Activated CD8-positive, alpha-beta memory T cell treated with anti-CD3 and anti-CD28 coated beads, Interleukin-2, amount 50 U/mL, for 48 hours (primary cell): ENCODE results near the gene HES6.
"Not testable (repeated sequence)": the region's sequence is repeated elsewhere in the genome, so short reads cannot be mapped to it uniquely, and the experiment has no call there.

Source experiments
- DNase-seq: peaks from one replicate; pipeline ENCODE4 v3.0.0-alpha.2; 2020

The HES6 gene

DNA sequence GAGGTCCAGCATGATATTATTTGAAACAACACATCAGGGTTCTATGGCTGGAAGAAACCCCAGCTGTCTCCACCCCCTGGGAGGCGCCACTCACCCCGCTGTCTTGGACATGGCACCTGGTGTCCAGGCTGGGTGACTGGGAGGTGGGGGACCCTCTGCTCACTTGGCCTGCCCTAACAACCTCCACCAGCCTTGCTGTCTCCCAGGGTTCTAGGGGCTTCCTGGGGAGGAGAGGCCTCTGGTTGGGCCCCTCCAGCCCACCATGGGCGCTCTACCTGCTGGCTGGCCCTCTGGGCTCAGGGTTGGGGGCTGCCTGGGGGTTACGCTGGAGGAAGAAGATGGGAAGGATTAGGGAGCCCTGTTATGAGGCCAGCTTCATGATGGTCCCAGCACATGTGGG, 32.3 kb upstream of the HES6 start:
- no peak for DNase-seq

- DNase-seq, result not testable (repeated sequence)
These were observed 31.8 kb upstream of the HES6 start for GRCh38 chr2:238271686-238272085.

DNA sequence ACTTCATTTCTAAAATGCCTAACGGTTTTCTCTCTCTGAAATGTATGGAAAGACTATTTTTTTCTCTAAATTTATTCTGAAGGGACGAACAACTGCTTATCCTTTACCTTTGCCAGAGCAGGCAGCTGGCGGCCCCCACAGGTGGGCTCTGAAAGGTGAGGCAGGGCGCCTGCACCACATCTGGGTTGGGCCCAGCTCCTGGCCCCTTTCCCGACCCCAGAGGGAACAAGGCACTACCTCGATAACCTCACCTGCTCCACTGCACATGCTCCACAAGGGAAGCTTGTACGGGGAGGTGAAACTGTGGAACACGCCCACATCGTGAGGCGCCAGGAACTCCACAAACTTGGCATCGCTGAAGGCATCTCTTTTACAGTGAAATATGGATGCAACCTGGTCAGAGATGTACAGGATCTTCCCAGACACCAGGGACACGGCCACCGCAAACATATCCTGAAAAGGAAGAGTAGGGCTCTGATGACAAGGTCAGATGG, 31.3 kb upstream of the HES6 start:
- DNase-seq, result no peak

GRCh38 chr2:238270606-238271005, 30.8 kb upstream of the HES6 start:
- no peak for DNase-seq

GRCh38 chr2:238269741-238270140, 29.9 kb upstream of the HES6 start:
- no peak for DNase-seq

- DNase-seq, result no peak
These were observed 28.2 kb upstream of the HES6 start for GRCh38 chr2:238267884-238268680.

DNA sequence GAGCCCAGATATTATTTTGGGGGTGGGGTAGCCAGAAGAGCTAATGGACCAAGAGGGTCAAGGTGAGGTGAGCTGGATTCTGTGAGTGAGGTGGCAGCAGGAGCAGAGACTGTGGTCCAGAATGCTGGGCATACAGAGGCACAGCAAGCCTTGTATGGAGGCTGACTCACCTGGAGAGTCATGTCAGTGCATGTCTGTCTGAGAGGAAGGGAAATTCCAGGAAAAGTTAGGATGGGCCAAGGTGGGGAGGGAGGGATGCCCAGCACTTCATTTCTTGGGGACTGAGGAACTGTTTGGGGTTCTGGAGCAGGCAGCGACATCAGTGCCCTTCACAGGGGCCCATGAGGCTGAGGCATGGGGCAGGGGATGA, 27.5 kb upstream of the HES6 start:
- no peak for DNase-seq

DNA sequence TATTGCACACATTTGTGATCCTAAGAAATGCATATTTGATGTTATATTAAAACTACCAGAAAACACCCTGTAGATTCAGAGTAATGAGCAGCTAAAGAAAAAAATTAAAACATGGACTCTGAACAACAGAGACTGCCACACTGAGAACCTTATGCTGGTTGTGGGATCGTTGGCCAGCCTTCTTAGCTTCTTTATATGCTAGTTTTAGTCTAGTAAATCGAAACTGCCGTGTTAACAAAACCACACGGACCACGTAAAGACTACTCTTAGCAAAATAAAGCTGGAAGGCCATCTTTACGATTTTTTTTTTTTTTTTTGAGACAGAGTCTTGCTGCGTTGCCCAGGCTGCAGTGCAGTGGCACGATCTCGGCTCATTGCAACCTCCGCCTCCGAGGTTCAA, 25.8 kb upstream of the HES6 start:
- DNase-seq, result no peak

- no peak for DNase-seq
These were observed 24.2 kb upstream of the HES6 start for GRCh38 chr2:238264072-238264460.

DNA sequence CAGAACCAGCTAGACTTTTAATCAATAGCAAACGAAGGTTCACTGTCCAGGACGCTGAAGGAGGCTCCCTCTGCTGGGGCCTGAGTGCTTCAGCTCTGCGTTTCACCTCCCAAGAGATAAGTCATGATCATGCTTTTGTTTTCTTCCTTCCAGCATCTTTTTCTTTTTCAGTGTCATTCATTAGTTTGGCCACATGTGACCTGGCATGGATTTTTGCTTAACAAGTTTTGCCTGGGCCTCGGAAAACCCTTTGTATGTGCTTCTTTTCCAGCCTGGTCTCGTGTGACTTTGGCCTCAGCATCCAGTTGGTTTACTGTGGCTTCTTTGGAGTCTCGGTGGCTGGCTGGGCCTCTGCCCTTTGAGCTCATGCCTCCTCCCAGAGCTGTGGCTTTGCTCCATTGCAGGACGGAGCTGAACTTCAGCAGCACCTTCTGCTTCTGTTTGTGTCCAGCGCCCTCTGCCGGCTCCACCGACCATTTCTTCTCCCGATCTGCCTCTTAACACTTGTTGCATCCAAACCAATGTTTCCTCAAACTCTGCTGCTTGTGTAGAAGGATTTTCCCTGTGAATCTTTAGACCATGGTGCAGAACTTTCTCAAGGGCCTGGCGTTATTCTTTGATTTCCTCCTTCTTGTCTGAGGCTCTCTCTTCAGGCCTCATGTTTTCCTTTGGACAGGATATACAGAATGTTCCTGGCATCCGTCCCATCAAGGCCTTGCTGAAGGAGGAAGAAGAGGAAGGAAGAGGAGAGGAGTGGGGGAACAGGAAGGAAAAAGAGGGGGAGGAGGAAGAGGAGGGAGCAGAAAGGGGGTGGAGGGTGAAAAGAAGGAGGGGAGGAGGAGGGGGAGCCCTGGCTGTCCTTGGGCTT, 23.6 kb upstream of the HES6 start:
- peak; percentile 84 for DNase-seq

DNA sequence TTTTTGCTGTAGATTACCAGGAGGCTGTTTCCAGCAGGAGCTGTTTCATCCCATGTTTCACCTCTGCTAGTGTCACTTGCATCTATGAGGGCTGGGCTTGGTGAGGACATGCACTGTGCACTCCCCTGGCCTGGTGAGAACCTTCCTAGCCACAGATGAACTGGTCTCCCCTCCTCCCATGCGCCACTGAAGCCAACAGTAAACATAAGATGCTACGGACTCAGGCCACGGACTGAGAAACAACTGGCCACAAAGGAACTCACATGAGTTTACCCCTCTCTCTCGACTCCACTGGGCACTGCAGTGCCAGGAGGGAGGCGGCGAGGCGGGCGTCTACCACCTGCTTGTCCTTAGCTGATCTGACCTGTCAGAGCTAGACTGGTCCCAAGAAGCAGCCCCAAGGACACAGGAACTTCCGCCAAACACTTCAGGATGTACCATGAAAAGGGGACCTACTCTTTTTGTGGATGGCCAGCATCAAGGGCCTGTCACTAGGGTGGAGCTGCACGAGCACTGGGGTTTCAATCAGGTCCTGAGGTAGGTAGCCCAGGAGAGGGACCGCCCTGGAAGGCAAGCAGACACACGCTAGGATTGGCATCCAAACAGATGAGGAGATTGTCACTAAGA, 22.8 kb upstream of the HES6 start:
- no peak for DNase-seq

GRCh38 chr2:238261718-238262375, 22.0 kb upstream of the HES6 start:
- DNase-seq, result no peak

GRCh38 chr2:238260883-238261282, 21.0 kb upstream of the HES6 start:
- DNase-seq, result no peak

GRCh38 chr2:238259061-238260020, 19.5 kb upstream of the HES6 start:
- DNase-seq, result no peak

DNA sequence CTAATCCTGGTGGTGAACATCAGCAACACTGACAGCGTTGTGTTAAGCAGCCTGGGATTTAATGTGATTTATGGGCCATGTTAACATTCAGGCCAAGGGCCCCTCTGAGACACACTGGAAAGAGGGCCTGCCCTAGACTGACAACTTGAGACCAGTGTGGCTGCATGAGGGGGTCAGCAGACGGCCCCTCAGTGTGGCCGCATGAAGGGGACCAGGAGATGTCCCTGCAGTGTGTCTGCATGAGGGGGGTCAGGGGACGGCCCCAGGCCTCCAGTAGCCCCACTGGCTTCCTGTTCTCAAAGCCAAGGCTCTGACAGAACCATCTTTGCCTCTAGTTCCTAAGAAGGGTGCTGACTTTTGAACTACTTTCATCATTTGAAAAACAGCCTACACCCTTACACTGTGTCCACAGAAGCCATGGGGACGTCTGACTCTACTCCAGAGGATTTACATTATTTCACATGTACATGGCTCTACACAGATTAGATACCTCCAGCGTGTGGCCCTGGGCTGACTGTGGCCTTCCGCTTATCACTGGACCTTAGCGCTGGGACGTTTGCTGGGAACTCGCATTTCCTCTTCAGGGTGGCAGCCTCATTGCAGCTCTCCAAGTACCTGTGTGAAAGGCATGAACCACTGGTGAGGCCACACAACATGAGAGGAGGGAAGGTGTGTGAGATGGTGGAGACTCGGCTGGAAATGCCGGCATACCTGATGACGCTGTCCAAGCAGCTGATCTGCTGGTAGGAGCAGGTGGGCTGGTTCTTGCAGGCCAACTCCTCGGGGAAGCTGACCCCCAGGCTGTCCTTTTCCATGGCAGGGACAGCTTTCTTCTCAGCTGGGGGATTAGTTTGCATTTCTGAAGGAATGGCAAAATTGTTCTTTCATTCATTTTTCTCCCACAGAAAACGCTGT, 18.2 kb upstream of the HES6 start:
- no peak for DNase-seq

DNA sequence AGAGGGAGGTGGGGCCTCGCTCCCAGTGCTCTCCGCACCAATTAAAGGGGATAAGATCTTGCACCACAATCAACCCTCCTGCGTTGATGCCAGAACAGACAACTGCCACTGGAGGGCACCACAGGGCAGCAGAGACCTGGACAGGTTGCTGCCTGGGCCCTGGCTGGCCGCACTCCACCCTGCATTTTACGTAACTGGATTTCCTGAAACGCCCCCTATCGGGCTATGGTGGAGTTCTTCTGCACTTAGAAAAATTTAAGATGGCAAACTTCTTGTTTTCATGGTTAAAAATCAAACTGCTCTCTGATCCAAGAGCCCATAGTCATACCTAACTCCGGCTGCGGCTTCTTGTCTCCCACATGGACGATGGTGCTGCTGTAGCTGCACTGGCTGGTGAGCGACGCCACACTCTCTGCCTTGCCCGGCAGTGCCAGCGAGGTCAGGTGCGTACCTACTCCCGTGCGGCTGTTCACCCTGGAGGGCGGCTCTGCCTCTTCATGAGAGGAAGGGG, 16.8 kb upstream of the HES6 start:
- DNase-seq, result peak; percentile 80

- no peak for DNase-seq
These were observed 16.3 kb upstream of the HES6 start for GRCh38 chr2:238256111-238256510.

- DNase-seq, result no peak
These were observed 15.8 kb upstream of the HES6 start for GRCh38 chr2:238255636-238256035.

DNA sequence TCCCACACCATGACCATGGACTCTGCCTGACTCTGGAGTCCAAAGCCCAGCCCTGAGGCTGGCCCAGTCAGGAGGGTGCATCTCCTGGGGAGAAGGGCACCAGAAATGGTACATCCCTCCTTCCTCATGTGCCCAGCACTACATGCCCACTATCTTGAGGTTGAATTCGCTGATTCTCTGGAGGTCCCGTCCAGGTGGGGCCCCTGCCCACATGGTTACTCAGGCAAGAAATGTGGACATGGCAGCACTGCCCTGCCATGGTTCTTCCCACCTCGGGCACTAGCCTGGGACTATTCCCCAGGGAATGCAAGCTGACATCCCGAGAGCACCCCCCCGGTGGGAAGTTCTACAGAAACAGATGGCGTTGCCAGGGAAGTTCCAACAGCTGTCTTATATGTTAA, 15.3 kb upstream of the HES6 start:
- no peak for DNase-seq

- no peak for DNase-seq
These were observed 14.4 kb upstream of the HES6 start for GRCh38 chr2:238254095-238254723.
